ENCODE data around the gene ADISSP.

The ADISSP gene

GRCh38 chr20:3811467-3812258 is 44.1 kb upstream of the ADISSP start:
- H3K4me3 ChIP-seq (ENCODE audit: low read depth, low read length, poor library complexity, severe bottlenecking): peak overlapping the region; percentile 10
- no peaks in the 10 kb centered on the region for H3K79me2 ChIP-seq (ENCODE audit: insufficient read depth, low read length)
- no peak overlapping the region; the same call in 1 of the 2 replicates for H3K9ac ChIP-seq (ENCODE audit: low read length)
- peak overlapping the region; percentile 32; the same call in 1 of the 2 replicates for H3K4me2 ChIP-seq (ENCODE audit: low read length)
- H3F3A ChIP-seq (ENCODE audit: insufficient read depth, low read length): no peaks in the 10 kb centered on the region
- no peak overlapping the region for H2AFZ ChIP-seq (ENCODE audit: low read length)
- H4K20me1 ChIP-seq (ENCODE audit: insufficient read depth, low read length): no peaks in the 10 kb centered on the region
- TF ChIP-seq EZH2 (IDR thresholded peaks at IDR 0.05; ENCODE audit: borderline replicate concordance, low read length) (no peak), CTCF (IDR thresholded peaks at IDR 0.05; ENCODE audit: low read length) (no peak)
- H3K27ac ChIP-seq (ENCODE audit: low read depth, low read length, poor library complexity, severe bottlenecking): no peak overlapping the region
- peaks cover 27% of the 10 kb centered on the region for H3K4me1 ChIP-seq (ENCODE audit: insufficient read depth, low read length, severe bottlenecking)
- H3K36me3 ChIP-seq (ENCODE audit: insufficient read depth, low read length): no peaks in the 10 kb centered on the region; the same call in 1 of the 2 replicates
- H3K27me3 ChIP-seq (ENCODE audit: insufficient read depth, low read length): no peaks in the 10 kb centered on the region; the same call in 1 of the 2 replicates
- H3K9me2 ChIP-seq (ENCODE audit: low read depth, low read length): no peaks in the 10 kb centered on the region
- no peaks in the 10 kb centered on the region for H3K9me3 ChIP-seq (ENCODE audit: low read length)

GRCh38 chr20:3808544-3808943 is 41.0 kb upstream of the ADISSP start:
- no peaks in the 10 kb centered on the region for H3K9me3 ChIP-seq (ENCODE audit: low read length)
- H3K4me2 ChIP-seq (ENCODE audit: low read length): no peak overlapping the region
- H3K79me2 ChIP-seq (ENCODE audit: insufficient read depth, low read length): no peaks in the 10 kb centered on the region
- no peak overlapping the region for H3K27ac ChIP-seq (ENCODE audit: low read depth, low read length, poor library complexity, severe bottlenecking)
- no peak for TF ChIP-seq EZH2 (IDR thresholded peaks at IDR 0.05; ENCODE audit: borderline replicate concordance, low read length)
- TF ChIP-seq CTCF (IDR thresholded peaks at IDR 0.05; ENCODE audit: low read length): no peak
- no peaks in the 10 kb centered on the region for H4K20me1 ChIP-seq (ENCODE audit: insufficient read depth, low read length)
- no peaks in the 10 kb centered on the region; the same call in 1 of the 2 replicates for H3K27me3 ChIP-seq (ENCODE audit: insufficient read depth, low read length)
- no peak overlapping the region for H3K9ac ChIP-seq (ENCODE audit: low read length)
- H3F3A ChIP-seq (ENCODE audit: insufficient read depth, low read length): no peaks in the 10 kb centered on the region
- H3K36me3 ChIP-seq (ENCODE audit: insufficient read depth, low read length): peaks cover 29% of the 10 kb centered on the region
- H3K4me3 ChIP-seq (ENCODE audit: low read depth, low read length, poor library complexity, severe bottlenecking): no peak overlapping the region
- no peak overlapping the region for H2AFZ ChIP-seq (ENCODE audit: low read length)
- peaks cover 23% of the 10 kb centered on the region for H3K4me1 ChIP-seq (ENCODE audit: insufficient read depth, low read length, severe bottlenecking)
- H3K9me2 ChIP-seq (ENCODE audit: low read depth, low read length): no peaks in the 10 kb centered on the region

- Histone ChIP-seq H3K79me2 (ENCODE audit: insufficient read depth, low read length) (no peaks in the 10 kb centered on the region), H3K4me2 (ENCODE audit: low read length) (no peak overlapping the region), H3F3A (ENCODE audit: insufficient read depth, low read length) (no peaks in the 10 kb centered on the region), H3K9me3 (ENCODE audit: low read length) (no peaks in the 10 kb centered on the region), H3K36me3 (ENCODE audit: insufficient read depth, low read length) (peaks cover 65% of the 10 kb centered on the region), H3K4me1 (ENCODE audit: insufficient read depth, low read length, severe bottlenecking) (peaks cover 17% of the 10 kb centered on the region), H3K27ac (ENCODE audit: low read depth, low read length, poor library complexity, severe bottlenecking) (no peak overlapping the region), H3K27me3 (ENCODE audit: insufficient read depth, low read length) (no peaks in the 10 kb centered on the region), H3K9ac (ENCODE audit: low read length) (no peak overlapping the region), H4K20me1 (ENCODE audit: insufficient read depth, low read length) (no peaks in the 10 kb centered on the region), H2AFZ (ENCODE audit: low read length) (no peak overlapping the region), H3K9me2 (ENCODE audit: low read depth, low read length) (no peaks in the 10 kb centered on the region), H3K4me3 (ENCODE audit: low read depth, low read length, poor library complexity, severe bottlenecking) (no peak overlapping the region)
- TF ChIP-seq EZH2 (IDR thresholded peaks at IDR 0.05; ENCODE audit: borderline replicate concordance, low read length) (no peak), CTCF (IDR thresholded peaks at IDR 0.05; ENCODE audit: low read length) (no peak)
Observed at GRCh38 chr20:3804781-3805180, 37.2 kb upstream of the ADISSP start.

All from OCI-LY1 (cell line).